GM23248 (cell line): ENCODE measurements around the gene RPL37. TPM values are rescaled to one million over a fixed set of nuclear protein-coding genes. Genes with fewer than 3 reads are reported as not detected.
A peak's percentile ranks its signal among the peaks of the same experiment; 100 is the strongest.

Source experiments
- DNase-seq: peaks from one replicate; pipeline ENCODE4 v3.0.0-alpha.2; 2015
- H2AFZ ChIP-seq: fragments of 200-600 bp; sonication (generic); 2 replicates; pipeline ENCODE4 v1.6.1; 2016; ENCODE audit warnings: antibody characterized with exemption
- H3F3A ChIP-seq: fragments of 200-600 bp; sonication (generic); 2 replicates; pipeline ENCODE4 v1.6.1; 2016; ENCODE audit warnings: mild to moderate bottlenecking, antibody characterized with exemption, mixed run types; ENCODE audit not compliant: insufficient read depth
- H3K27ac ChIP-seq: fragments of 200-600 bp; sonication (generic); 2 replicates; pipeline ENCODE4 v1.5.1; 2016; ENCODE audit warnings: mild to moderate bottlenecking
- H3K27me3 ChIP-seq: fragments of 200-600 bp; sonication (generic); replicated peaks from 2 replicates; pipeline ENCODE4 v1.6.1; 2016; ENCODE audit warnings: mild to moderate bottlenecking; ENCODE audit not compliant: insufficient read depth
- H3K36me3 ChIP-seq: fragments of 200-600 bp; sonication (generic); 2 replicates; pipeline ENCODE4 v1.6.1; 2016; ENCODE audit warnings: low read depth, mild to moderate bottlenecking
- H3K4me1 ChIP-seq: fragments of 200-600 bp; sonication (generic); 2 replicates; pipeline ENCODE4 v1.6.1; 2016; ENCODE audit warnings: mild to moderate bottlenecking; ENCODE audit not compliant: insufficient read depth
- H3K4me2 ChIP-seq: fragments of 200-600 bp; sonication (generic); one replicate; pipeline ENCODE4 v1.6.1; 2016; ENCODE audit warnings: mild to moderate bottlenecking; ENCODE audit not compliant: unreplicated experiment
- H3K4me3 ChIP-seq: fragments of 200-600 bp; sonication (generic); 2 replicates; pipeline ENCODE4 v1.5.1; 2016; ENCODE audit warnings: mild to moderate bottlenecking
- H3K79me2 ChIP-seq: fragments of 200-600 bp; sonication (generic); 2 replicates; pipeline ENCODE4 v1.6.1; 2016; ENCODE audit warnings: mild to moderate bottlenecking; ENCODE audit not compliant: insufficient read depth
- H3K9ac ChIP-seq: fragments of 200-600 bp; sonication (generic); 2 replicates; pipeline ENCODE4 v1.6.1; 2016; ENCODE audit warnings: mild to moderate bottlenecking
- H3K9me2 ChIP-seq: fragments of 200-600 bp; sonication (generic); 2 replicates; pipeline ENCODE4 v1.6.1; 2016; ENCODE audit warnings: mixed run types, mild to moderate bottlenecking, moderate library complexity; ENCODE audit not compliant: insufficient read depth
- H3K9me3 ChIP-seq: fragments of 200-600 bp; sonication (generic); one replicate; pipeline ENCODE4 v1.6.1; 2017; ENCODE audit warnings: low read depth
- H4K20me1 ChIP-seq: fragments of 200-600 bp; sonication (generic); 2 replicates; pipeline ENCODE4 v1.6.0; 2016; ENCODE audit not compliant: insufficient read depth
- EZH2 ChIP-seq: fragments of 200-600 bp; sonication (generic); IDR thresholded peaks from 2 replicates; pipeline ENCODE4 v1.6.1; 2018; ENCODE audit warnings: antibody characterized with exemption, mild to moderate bottlenecking; ENCODE audit not compliant: insufficient read depth, poor library complexity, severe bottlenecking
- EZH2phosphoT487 ChIP-seq: fragments of 200-600 bp; sonication (generic); IDR thresholded peaks from 2 replicates; pipeline ENCODE4 v1.6.1; 2018; ENCODE audit warnings: antibody characterized with exemption, moderate library complexity, mild to moderate bottlenecking, low read depth; ENCODE audit not compliant: insufficient read depth
- WGBS, 2 experiments: methylation state at CpG; one replicate each; pipeline ENCODE4 v1.1.6; 2015 to 2017; ENCODE audit warnings: low lambda C conversion rate in 2 of 2, low coverage in 1 of 2; ENCODE audit errors: missing lambda C conversion rate in 2 of 2; 5-methylcytosine and 5-hydroxymethylcytosine counted together
- in situ Hi-C: fragments of 300-500 bp; cut with MboI; formaldehyde crosslinking; loops from 2 replicates; pipeline ENCODE4 v1.15.0; 2020
- polyA plus RNA-seq: library from polyadenylated mRNA; unstranded; fragments of >200 nt; fragmentation: Nextera tagmentation; extraction: Ambion mirVana; gene quantifications from 2 replicates; pipeline ENCODE4 v1.2.1, GENCODE V29; 2016
- total RNA-seq: library from RNA; depleted of rRNA; stranded (reverse); fragments of >200 nt; shearing (Covaris generic); gene quantifications from 2 replicates; pipeline ENCODE4 v1.2.3, GENCODE V29; 2014

The RPL37 gene
- total and polyA plus RNA-seq, 2 experiments from 2014 or later = 33.8 to 731 TPM

DNA sequence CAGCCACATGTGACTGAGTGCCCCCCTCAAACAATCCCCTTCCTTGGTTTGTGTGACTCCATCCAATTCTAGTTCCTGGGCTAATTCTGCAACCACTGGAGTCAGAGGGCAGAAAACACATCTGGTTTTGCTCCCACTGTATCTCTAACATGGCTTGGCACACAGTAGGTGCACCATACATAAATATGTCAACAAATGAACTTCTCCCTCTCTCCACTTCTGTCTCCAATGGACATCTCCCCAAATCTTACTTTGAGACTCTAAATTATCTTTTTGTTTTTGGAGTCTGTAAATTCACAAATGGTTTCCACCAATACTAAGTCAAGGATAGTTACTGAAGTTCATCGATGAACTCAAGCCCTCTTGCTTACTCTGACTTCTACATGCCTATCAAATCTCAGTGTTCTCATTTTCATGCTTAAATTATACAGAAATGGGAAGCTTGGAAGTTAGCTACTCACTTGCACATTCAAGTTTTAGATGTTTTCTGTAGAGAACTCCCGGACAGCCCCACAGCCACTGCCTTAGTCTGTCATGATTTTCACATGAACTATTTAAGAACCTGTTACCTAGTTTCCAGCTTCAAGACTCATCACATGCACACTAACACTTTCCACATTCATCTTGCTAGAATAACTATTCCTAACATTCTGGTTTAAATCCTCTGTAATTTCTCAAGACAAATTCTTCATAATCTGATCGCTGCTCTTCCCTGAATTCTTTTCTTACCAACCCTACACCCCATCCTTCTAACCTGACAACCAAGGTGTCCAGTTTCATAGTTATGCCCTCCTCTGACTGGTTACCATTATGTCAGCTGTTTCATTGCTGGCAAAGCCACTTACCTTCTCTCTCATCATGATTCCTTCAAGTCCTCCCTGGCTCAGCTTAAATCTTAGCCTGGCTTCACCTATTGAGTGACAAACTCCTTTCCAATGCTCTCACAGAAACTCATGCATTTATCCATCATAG, 6.0 kb downstream of the RPL37 start:
- Histone ChIP-seq H3K4me3 (no peak overlapping the region), H3K27ac (0 out of 2 replicates have a peak overlapping the region, but pooled peaks have one; percentile 19), H3K27me3 (no peaks in the 10 kb centered on the region), H3K4me2 (no peak overlapping the region), H3K9me3 (no peaks in the 10 kb centered on the region), H3K9ac (0 out of 2 replicates have a peak overlapping the region, but pooled peaks have one; percentile 1), H4K20me1 (peaks cover 14% of the 10 kb centered on the region), H3F3A (peaks cover 99% of the 10 kb centered on the region), H3K9me2 (no peaks in the 10 kb centered on the region), H3K4me1 (peaks cover 18% of the 10 kb centered on the region), H3K36me3 (peaks cover 83% of the 10 kb centered on the region), H2AFZ (no peak overlapping the region), H3K79me2 (peaks cover 43% of the 10 kb centered on the region)
- DNase-seq = no peak
- TF ChIP-seq EZH2 (no peak), EZH2phosphoT487 (no peak)
- WGBS, 2 experiments = 96 to 99% methylated on average over 3 of the region's 3 CpGs
- in situ Hi-C loops = no loop called here

DNA sequence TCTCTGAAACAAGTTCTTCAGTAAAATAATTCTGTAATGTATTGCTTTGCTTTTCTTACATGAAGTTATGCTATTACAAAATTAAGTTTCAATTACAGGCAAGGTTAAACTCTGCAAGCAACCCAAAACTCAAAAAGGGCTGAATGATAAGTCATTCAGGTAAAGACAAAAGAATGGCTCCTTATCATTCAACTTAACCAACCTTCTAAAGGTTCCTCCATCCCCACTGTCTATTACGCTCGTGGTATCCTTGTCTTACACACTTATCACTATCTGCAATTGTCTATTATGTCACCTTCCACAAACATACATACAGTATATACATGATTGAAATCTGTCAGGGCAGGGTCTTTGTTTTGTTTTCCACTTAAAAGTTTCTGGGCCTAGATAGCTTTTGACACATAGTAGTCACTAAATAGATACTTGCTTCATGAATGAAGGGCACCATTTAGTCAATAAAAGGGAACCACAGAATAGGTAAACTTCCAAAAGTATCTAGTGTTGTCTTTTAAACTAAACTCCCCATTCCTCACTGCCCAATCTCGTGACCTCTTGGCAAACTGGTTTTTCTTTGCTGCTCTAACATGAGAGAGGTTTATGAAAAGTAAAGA, 6.9 kb downstream of the RPL37 start:
- Histone ChIP-seq H2AFZ (no peak overlapping the region), H3K79me2 (peaks cover 35% of the 10 kb centered on the region), H3K27ac (no peak overlapping the region), H3K4me1 (peaks cover 14% of the 10 kb centered on the region), H3K27me3 (no peaks in the 10 kb centered on the region), H3K4me2 (no peak overlapping the region), H3K9me3 (no peaks in the 10 kb centered on the region), H3K9ac (no peak overlapping the region; the same call in 1 of the 2 replicates), H3F3A (peaks cover 95% of the 10 kb centered on the region), H3K4me3 (no peak overlapping the region), H3K9me2 (no peaks in the 10 kb centered on the region), H3K36me3 (peaks cover 75% of the 10 kb centered on the region), H4K20me1 (peaks cover 12% of the 10 kb centered on the region)
- no peak for DNase-seq
- TF ChIP-seq EZH2phosphoT487 (no peak), EZH2 (no peak)
- WGBS, 2 experiments = 69 to 76% methylated on average over 3 of the region's 3 CpGs
- in situ Hi-C loops = no loop called here

DNA sequence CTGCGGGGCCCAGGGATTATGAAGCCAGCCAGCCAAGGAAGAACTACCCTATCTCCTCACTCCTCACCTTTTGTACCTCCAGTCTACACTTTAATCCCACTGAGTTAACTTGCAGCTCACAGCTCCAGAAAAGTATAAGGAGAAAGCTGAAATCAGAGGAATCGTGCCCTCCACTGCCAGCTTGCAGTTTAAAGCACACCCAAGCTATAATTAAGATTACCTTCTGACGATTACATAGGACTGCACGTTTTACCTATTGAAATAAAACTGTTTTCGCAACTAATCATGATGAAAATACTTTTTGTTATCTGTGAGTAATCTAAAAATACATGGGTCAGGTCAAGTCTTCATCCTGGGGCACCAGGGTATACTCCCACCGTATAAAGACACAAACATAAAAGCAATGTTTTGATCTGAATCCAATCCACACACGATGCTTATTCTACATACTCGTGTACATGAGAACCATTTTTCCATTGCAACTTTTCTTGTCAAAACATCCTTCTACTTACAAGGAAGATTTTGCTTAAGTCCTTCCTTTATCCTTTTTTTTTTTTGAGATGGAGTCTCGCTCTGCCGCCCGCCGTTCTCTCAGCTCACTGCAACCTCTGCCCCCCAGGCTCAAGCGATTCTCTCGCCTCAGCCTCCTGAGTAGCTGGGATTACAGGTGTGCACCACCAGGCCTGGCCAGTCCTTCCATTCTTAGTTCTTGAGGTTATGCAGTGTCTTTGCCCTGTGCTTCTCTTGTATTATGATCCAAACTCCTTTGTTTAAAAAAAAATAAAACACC, 7.6 kb downstream of the RPL37 start:
- Histone ChIP-seq H3K36me3 (peaks cover 67% of the 10 kb centered on the region), H3K4me3 (no peak overlapping the region), H3K79me2 (peaks cover 27% of the 10 kb centered on the region), H3F3A (peaks cover 87% of the 10 kb centered on the region), H3K27ac (0 out of 2 replicates have a peak overlapping the region, but pooled peaks have one; percentile 15), H3K4me2 (no peak overlapping the region), H3K9me3 (no peaks in the 10 kb centered on the region), H3K9me2 (no peaks in the 10 kb centered on the region), H4K20me1 (0 out of 2 replicates have a peak, but pooled peaks cover 5% of the 10 kb centered on the region), H3K27me3 (no peaks in the 10 kb centered on the region), H2AFZ (no peak overlapping the region), H3K9ac (peak overlapping the region; percentile 22; the same call in 1 of the 2 replicates), H3K4me1 (peaks cover 7% of the 10 kb centered on the region)
- no peak for TF ChIP-seq EZH2phosphoT487
- TF ChIP-seq EZH2 = no peak
- 89 to 90% methylated on average over 14 of the region's 14 CpGs for WGBS, 2 experiments
- DNase-seq = no peak
- in situ Hi-C loops = no loop called here
